Measurements from ENCODE around the gene BCAP29.
A peak's percentile ranks its signal among the peaks of the same experiment; 100 is the strongest.
"Not testable (repeated sequence)": the region's sequence is repeated elsewhere in the genome, so short reads cannot be mapped to it uniquely, and the experiment has no call there.

BCAP29 gene

GRCh38 chr7:107628461-107629064, 48.5 kb downstream of the BCAP29 start:
- DNase-seq, result peak; percentile 45

- no peak for DNase-seq
Measured at GRCh38 chr7:107630342-107630741, 50.3 kb downstream of the BCAP29 start.

- DNase-seq, result no peak
Measured at GRCh38 chr7:107631588-107632491, 51.8 kb downstream of the BCAP29 start.

GRCh38 chr7:107632492-107632865, 52.4 kb downstream of the BCAP29 start:
- no peak for DNase-seq

GRCh38 chr7:107638594-107638993, 58.5 kb downstream of the BCAP29 start:
- DNase-seq, result peak; percentile 18

- not testable (repeated sequence) for DNase-seq
Measured at GRCh38 chr7:107639070-107639469, 59.0 kb downstream of the BCAP29 start.

GRCh38 chr7:107641676-107642075, 61.6 kb downstream of the BCAP29 start:
- no peak for DNase-seq

- DNase-seq, result no peak
Measured at GRCh38 chr7:107642501-107642900, 62.5 kb downstream of the BCAP29 start.

GRCh38 chr7:107643407-107643806, 63.4 kb downstream of the BCAP29 start:
- no peak for DNase-seq

- DNase-seq, result no peak
Measured at GRCh38 chr7:107643938-107644308, 63.9 kb downstream of the BCAP29 start.

- DNase-seq, result no peak
Measured at GRCh38 chr7:107644309-107644974, 64.4 kb downstream of the BCAP29 start.

GRCh38 chr7:107652642-107653041, 72.6 kb downstream of the BCAP29 start:
- DNase-seq, result no peak

GRCh38 chr7:107658467-107658866, 78.4 kb downstream of the BCAP29 start:
- DNase-seq, result no peak

- no peak for DNase-seq
Measured at GRCh38 chr7:107659666-107660065, 79.6 kb downstream of the BCAP29 start.

GRCh38 chr7:107660381-107661080, 80.5 kb downstream of the BCAP29 start, which contains the start of gene SLC26A4:
SLC26A4 (plus strand) TSS chr7:107660828; CDS start chr7:107661642, 814 bp downstream.
- peak; percentile 23 for DNase-seq

- DNase-seq, result peak; percentile 65
Measured at GRCh38 chr7:107661081-107661864, 81.2 kb downstream of the BCAP29 start.

- no peak for DNase-seq
Measured at GRCh38 chr7:107661865-107662379, 81.9 kb downstream of the BCAP29 start.

- no peak for DNase-seq
Measured at GRCh38 chr7:107663196-107663595, 83.2 kb downstream of the BCAP29 start.

- no peak for DNase-seq
Measured at GRCh38 chr7:107666790-107667189, 86.7 kb downstream of the BCAP29 start.

- DNase-seq, result no peak
Measured at GRCh38 chr7:107667341-107667740, 87.3 kb downstream of the BCAP29 start.

GRCh38 chr7:107668296-107668695, 88.2 kb downstream of the BCAP29 start:
- no peak for DNase-seq

All from hematopoietic multipotent progenitor cell treated with erythropoietin and hydrocortisone succinate and interleukin-3 and kit ligand, for 6 days (in vitro differentiated cells).